Nephron progenitor cell (in vitro differentiated cells): ENCODE data around the gene ITPRID2.
"Not testable (repeated sequence)": the region's sequence is repeated elsewhere in the genome, so short reads cannot be mapped to it uniquely, and the experiment has no call there.

Source experiments
- DNase-seq: peaks from one replicate; pipeline ENCODE4 v3.0.0; 2021
- H3K27ac Mint-ChIP-seq: 2 replicates; pipeline ENCODE4 v1.8.0; 2021; ENCODE audit warnings: mild to moderate bottlenecking, moderate library complexity, mixed read lengths
- H3K27me3 Mint-ChIP-seq: 2 replicates; pipeline ENCODE4 v1.8.0; 2021; ENCODE audit warnings: mild to moderate bottlenecking, low read depth, mixed read lengths; ENCODE audit not compliant: poor library complexity
- H3K36me3 Mint-ChIP-seq: 2 replicates; pipeline ENCODE4 v1.8.0; 2021; ENCODE audit warnings: low read depth, mixed read lengths
- H3K4me1 Mint-ChIP-seq: 2 replicates; pipeline ENCODE4 v1.8.0; 2021; ENCODE audit warnings: mixed read lengths
- H3K4me3 Mint-ChIP-seq: 2 replicates; pipeline ENCODE4 v1.8.0; 2021; ENCODE audit warnings: mild to moderate bottlenecking, moderate library complexity, mixed read lengths
- H3K9me3 Mint-ChIP-seq: 2 replicates; pipeline ENCODE4 v1.8.0; 2021; ENCODE audit warnings: mild to moderate bottlenecking, moderate library complexity, mixed read lengths
- TF ChIP-seq, protein P1 (sequence below): fragments of 200-600 bp; sonication (generic); IDR thresholded peaks from 2 replicates; pipeline ENCODE4 v1.5.0; 2021; ENCODE audit warnings: antibody characterized with exemption

ITPRID2 gene

DNA sequence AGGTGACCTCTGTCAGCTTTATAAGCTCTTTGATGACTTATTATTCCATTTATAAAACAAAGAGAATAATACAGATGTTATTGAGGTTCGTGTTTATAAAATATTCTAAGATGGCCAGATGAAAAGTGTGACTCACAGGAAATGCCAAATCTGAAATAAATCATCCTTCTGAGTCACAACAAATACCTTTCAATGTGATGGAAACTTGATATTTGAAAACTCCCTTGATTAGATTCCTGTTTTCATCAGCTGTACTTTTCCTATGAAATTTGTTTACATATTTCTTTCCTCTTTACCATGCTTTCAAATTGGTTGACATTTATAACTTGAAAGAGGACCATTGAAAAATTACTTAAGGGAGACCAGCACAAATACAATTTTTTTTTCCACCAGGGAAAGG, 63.5 kb downstream of the ITPRID2 start:
- no peak for DNase-seq
- Mint-ChIP-seq H3K36me3 (no peaks in the 10 kb centered on the region), H3K27ac (no peak overlapping the region), H3K4me3 (no peak overlapping the region), H3K4me1 (peaks cover 6% of the 10 kb centered on the region), H3K27me3 (no peaks in the 10 kb centered on the region), H3K9me3 (no peaks in the 10 kb centered on the region)
- TF ChIP-seq, protein P1, sequence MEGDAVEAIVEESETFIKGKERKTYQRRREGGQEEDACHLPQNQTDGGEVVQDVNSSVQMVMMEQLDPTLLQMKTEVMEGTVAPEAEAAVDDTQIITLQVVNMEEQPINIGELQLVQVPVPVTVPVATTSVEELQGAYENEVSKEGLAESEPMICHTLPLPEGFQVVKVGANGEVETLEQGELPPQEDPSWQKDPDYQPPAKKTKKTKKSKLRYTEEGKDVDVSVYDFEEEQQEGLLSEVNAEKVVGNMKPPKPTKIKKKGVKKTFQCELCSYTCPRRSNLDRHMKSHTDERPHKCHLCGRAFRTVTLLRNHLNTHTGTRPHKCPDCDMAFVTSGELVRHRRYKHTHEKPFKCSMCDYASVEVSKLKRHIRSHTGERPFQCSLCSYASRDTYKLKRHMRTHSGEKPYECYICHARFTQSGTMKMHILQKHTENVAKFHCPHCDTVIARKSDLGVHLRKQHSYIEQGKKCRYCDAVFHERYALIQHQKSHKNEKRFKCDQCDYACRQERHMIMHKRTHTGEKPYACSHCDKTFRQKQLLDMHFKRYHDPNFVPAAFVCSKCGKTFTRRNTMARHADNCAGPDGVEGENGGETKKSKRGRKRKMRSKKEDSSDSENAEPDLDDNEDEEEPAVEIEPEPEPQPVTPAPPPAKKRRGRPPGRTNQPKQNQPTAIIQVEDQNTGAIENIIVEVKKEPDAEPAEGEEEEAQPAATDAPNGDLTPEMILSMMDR, result no peak

DNA sequence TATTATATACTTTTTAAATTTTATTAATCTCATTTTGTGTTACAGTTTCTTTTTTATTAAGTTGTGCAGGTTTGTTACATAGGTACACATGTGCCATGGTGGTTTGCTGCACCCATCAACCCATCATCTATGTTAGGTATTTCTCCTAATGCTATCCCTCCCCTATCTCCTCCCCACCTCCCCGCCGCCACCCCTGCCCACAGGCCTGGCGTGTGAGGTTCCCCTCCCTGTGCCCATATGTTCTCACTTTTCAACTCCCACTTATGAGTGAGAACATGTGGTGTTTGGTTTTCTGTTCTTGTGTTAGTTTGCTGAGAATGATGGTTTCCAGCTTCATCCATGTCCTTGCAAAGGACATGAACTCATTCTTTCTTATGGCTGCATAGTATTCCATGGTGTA, 64.3 kb downstream of the ITPRID2 start:
- H3K36me3 Mint-ChIP-seq, H3K27me3 Mint-ChIP-seq, H3K27ac Mint-ChIP-seq, DNase-seq, H3K4me3 Mint-ChIP-seq, H3K9me3 Mint-ChIP-seq, H3K4me1 Mint-ChIP-seq: not testable (repeated sequence)

DNA sequence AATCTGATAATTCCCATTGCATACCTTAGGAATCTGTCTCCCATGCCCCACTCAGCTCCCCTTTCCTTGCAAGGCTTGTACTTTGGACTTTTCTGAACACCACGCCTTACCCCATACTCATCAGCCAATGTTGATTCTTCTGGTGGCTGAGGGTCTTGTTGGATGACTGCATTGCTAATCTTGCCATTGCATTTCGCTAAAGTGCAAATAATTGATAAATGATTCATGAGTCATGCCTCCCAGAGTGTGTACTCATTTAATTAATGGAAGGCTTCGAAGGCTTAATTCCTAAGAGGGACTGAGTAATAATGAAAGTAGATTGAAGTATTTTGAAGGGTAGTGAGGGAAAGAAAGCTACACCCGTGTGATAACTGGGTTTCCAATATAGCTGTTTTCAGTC, 66.1 kb downstream of the ITPRID2 start:
- Mint-ChIP-seq H3K4me1 (peaks cover 6% of the 10 kb centered on the region), H3K36me3 (no peaks in the 10 kb centered on the region), H3K27me3 (peaks cover 3% of the 10 kb centered on the region), H3K4me3 (no peak overlapping the region), H3K9me3 (no peaks in the 10 kb centered on the region), H3K27ac (no peak overlapping the region)
- DNase-seq, result no peak
- TF ChIP-seq, protein P1, result no peak

DNA sequence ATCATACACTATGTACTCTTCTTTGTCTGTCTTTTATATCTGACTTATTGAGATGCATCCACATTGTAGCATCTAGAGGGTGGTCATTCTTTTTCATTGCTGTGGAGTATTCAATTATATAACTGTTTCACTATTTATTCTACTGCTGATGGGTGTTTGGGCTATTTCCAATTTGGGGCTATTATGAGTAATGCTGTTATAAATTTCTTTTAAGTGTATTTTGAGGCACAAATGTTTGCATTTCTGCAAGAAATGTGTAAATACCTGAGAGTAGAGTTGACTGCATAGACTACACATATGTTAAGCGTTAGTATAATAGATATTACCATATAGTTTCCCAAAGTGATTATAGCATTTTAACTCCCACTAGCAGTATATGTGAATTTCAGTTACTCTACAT, 67.2 kb downstream of the ITPRID2 start:
- TF ChIP-seq, protein P1, result no peak
- H3K27me3 Mint-ChIP-seq, result peaks cover 3% of the 10 kb centered on the region
- peaks cover 2% of the 10 kb centered on the region for H3K4me1 Mint-ChIP-seq
- DNase-seq, result no peak
- H3K9me3 Mint-ChIP-seq, result no peaks in the 10 kb centered on the region
- no peaks in the 10 kb centered on the region for H3K36me3 Mint-ChIP-seq
- no peak overlapping the region for H3K27ac Mint-ChIP-seq
- no peak overlapping the region for H3K4me3 Mint-ChIP-seq

DNA sequence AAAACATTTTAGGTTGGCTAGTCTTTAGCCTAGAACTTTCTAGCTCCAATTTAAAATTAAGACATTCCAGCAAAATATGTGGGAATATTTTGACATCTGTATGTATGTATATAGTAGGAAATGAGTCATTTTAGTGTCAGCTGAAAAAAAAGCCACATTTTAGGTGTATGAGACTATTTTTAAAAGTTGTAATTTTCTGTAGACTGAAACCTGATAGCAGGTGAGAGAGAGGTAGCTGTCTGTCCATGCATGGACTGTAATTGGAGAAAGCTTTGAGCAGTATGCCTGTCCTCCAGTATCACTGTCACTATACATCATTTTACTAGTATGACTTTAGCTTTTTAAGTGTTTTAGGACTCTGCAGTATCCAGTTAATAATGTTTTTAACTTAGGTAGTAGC, 68.0 kb downstream of the ITPRID2 start:
- no peak overlapping the region for H3K4me3 Mint-ChIP-seq
- H3K27ac Mint-ChIP-seq, result no peak overlapping the region
- no peaks in the 10 kb centered on the region for H3K4me1 Mint-ChIP-seq
- peaks cover 3% of the 10 kb centered on the region for H3K9me3 Mint-ChIP-seq
- no peaks in the 10 kb centered on the region for H3K36me3 Mint-ChIP-seq
- DNase-seq, result no peak
- TF ChIP-seq, protein P1, result no peak
- H3K27me3 Mint-ChIP-seq, result peaks cover 3% of the 10 kb centered on the region

DNA sequence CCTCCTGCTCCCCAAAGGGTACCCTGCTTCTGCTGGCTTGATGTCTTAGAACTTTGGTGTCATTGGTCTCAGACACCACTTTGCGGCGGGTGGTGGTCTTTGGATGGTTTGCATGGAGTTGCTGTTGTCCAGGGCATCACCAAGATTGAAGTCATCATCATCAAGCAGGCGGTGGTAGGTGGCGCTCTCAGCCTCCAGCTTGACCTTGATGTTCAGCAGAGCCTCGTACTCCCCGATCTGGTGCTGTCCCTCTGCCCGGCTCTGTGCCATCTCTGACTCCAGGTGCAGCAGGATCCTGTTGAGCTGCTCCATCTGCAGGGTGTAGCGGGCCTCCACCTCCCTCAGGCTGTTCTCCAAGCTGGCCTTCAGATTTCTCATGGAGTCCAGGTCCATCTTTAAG, 69.6 kb downstream of the ITPRID2 start:
- not testable (repeated sequence) for H3K27ac Mint-ChIP-seq, DNase-seq, H3K27me3 Mint-ChIP-seq, H3K4me1 Mint-ChIP-seq, H3K4me3 Mint-ChIP-seq, H3K36me3 Mint-ChIP-seq
- peaks cover 15% of the 10 kb centered on the region for H3K9me3 Mint-ChIP-seq

DNA sequence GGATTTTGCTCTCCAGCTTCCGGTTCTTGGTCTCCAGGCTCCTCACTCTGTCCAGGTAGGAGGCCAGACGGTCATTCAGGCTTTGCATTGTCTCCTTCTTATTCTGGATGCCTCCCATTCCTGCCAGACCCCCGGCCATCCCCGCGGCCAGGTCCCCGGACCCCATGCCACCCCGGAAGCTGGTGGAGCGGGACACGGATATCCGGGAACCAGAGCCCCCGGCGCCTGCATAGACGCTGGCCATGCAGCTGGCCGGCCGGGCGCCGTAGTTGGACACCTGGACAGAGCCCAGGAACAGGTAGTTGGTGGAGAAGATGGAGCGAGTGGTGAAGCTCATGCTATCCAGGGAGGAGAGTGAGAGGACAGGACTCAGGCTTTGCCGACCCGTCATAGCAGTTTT, 70.6 kb downstream of the ITPRID2 start:
- no peak for DNase-seq
- Mint-ChIP-seq H3K36me3 (no peaks in the 10 kb centered on the region), H3K4me1 (no peaks in the 10 kb centered on the region), H3K27ac (no peak overlapping the region), H3K27me3 (peaks cover 3% of the 10 kb centered on the region), H3K4me3 (no peak overlapping the region), H3K9me3 (peaks cover 15% of the 10 kb centered on the region)
- TF ChIP-seq, protein P1, result no peak
